Bronchial epithelial cell (primary cell): ENCODE data around the gene C13orf46. TPM values are rescaled to one million over a fixed set of nuclear protein-coding genes. Genes with fewer than 3 reads are reported as not detected.

Source experiments
- DNase-seq: peaks from one replicate; pipeline ENCODE4 v3.0.0-alpha.2; 2010; ENCODE audit warnings: low read depth
- FAIRE-seq: peaks from 2 replicates; lab custom pipeline; 2011; peaks lifted over from hg19 to GRCh38; lab: Jason Lieb, UNC
- H3K27me3 ChIP-seq: 2 replicates; pipeline ENCODE4 v1.5.1; 2011; ENCODE audit warnings: low read length; ENCODE audit not compliant: control insufficient read depth, insufficient read depth
- H3K36me3 ChIP-seq: 2 replicates; pipeline ENCODE4 v1.5.1; 2011; ENCODE audit warnings: low read length; ENCODE audit not compliant: control insufficient read depth, insufficient read depth
- H3K4me3 ChIP-seq: 2 replicates; pipeline ENCODE4 v1.5.1; 2011; ENCODE audit warnings: mild to moderate bottlenecking, low read depth, low read length, control low read depth
- CTCF ChIP-seq: IDR thresholded peaks from 2 replicates; pipeline ENCODE4 v1.5.1; 2011; ENCODE audit warnings: mild to moderate bottlenecking, moderate library complexity, low read length, control low read depth, inconsistent platforms; ENCODE audit not compliant: insufficient read depth, severe bottlenecking
- total RNA-seq: library from RNA; depleted of rRNA; stranded (reverse); fragments of >200 nt; gene quantifications from 2 replicates; pipeline ENCODE4 v1.2.1, GENCODE V29; 2014

Gene C13orf46
- total RNA-seq, 1 donor from 2014 or later: not detected

- TF ChIP-seq CTCF: no peak
- Histone ChIP-seq H3K27me3 (peaks cover 2% of the 10 kb centered on the region), H3K36me3 (no peaks in the 10 kb centered on the region), H3K4me3 (no peak overlapping the region)
- no peak for DNase-seq
- no peak for FAIRE-seq
Observed at GRCh38 chr13:113933901-113934300, 40.0 kb downstream of the C13orf46 start.

- no peak for TF ChIP-seq CTCF
- no peak for FAIRE-seq
- H3K36me3 ChIP-seq: no peaks in the 10 kb centered on the region
- no peak overlapping the region for H3K4me3 ChIP-seq
- no peak for DNase-seq
- H3K27me3 ChIP-seq: no peaks in the 10 kb centered on the region
Observed at GRCh38 chr13:113931841-113932459, 41.9 kb downstream of the C13orf46 start.

- Histone ChIP-seq H3K27me3 (no peaks in the 10 kb centered on the region), H3K4me3 (no peak overlapping the region), H3K36me3 (no peaks in the 10 kb centered on the region)
- DNase-seq (no peak), FAIRE-seq (no peak)
- no peak for TF ChIP-seq CTCF
Observed at GRCh38 chr13:113930671-113931637, 42.9 kb downstream of the C13orf46 start.

- FAIRE-seq: no peak
- no peak overlapping the region for H3K4me3 ChIP-seq
- H3K27me3 ChIP-seq: no peaks in the 10 kb centered on the region
- no peaks in the 10 kb centered on the region for H3K36me3 ChIP-seq
- no peak for TF ChIP-seq CTCF
- no peak for DNase-seq
Observed at GRCh38 chr13:113929628-113930615, 44.0 kb downstream of the C13orf46 start.
